Measurements from ENCODE around the gene EFCAB8.

EFCAB8 gene

DNA sequence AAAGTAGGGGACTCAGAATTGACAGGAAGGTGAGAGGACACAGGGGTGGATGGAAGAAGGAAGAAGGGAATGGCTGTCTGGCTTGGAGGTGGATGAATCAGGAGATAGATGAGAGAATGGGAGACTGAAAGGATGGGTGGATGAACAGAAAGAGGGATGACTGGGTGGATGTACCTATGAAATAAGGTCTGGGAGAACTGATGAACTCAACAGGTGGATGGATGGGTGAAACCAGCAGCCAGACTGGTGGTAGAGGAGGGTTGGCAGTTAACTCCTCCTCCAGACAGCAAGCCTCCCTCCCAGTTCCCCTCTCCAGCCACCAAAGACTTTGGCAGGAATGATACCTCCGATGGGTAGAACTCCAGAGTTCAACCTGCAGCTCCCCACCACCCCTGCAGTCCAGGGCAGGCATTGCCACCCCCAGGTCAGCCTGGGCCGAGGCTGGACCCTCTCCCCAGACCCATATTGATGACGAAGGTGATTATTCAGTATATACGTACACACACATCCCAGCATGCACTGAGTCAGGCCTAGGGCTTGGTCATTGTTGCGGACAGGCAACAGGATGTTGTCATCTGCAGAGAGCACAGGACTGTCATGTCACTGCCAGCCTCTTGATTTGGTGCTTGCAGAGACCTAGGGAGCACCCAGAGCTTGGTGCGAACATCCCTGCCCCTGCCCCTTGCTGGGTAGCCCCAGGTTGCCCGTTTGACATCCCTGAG lies 143.5 kb downstream of the EFCAB8 start:
- TF ChIP-seq, protein P1, sequence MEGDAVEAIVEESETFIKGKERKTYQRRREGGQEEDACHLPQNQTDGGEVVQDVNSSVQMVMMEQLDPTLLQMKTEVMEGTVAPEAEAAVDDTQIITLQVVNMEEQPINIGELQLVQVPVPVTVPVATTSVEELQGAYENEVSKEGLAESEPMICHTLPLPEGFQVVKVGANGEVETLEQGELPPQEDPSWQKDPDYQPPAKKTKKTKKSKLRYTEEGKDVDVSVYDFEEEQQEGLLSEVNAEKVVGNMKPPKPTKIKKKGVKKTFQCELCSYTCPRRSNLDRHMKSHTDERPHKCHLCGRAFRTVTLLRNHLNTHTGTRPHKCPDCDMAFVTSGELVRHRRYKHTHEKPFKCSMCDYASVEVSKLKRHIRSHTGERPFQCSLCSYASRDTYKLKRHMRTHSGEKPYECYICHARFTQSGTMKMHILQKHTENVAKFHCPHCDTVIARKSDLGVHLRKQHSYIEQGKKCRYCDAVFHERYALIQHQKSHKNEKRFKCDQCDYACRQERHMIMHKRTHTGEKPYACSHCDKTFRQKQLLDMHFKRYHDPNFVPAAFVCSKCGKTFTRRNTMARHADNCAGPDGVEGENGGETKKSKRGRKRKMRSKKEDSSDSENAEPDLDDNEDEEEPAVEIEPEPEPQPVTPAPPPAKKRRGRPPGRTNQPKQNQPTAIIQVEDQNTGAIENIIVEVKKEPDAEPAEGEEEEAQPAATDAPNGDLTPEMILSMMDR (IDR thresholded peaks at IDR 0.05; ENCODE audit: control insufficient read depth, extremely low read depth, insufficient read depth): no peak
- H3K4me3 ChIP-seq (ENCODE audit: low read depth, low read length): no peak overlapping the region
- no peak for DNase-seq (ENCODE audit: low read depth)

GRCh38 chr20:33004141-33004751 lies 145.5 kb downstream of the EFCAB8 start, which contains the start of gene SUN5:
Gene SUN5, minus strand, starts transcription at chr20:33004433. Its CDS starts 93 bp downstream, at chr20:33004340.
- TF ChIP-seq, protein P1 (IDR thresholded peaks at IDR 0.05; ENCODE audit: control insufficient read depth, extremely low read depth, insufficient read depth): no peak
- no peak within 1 kb of the TSS for H3K4me3 ChIP-seq (ENCODE audit: low read depth, low read length)
- no peak for DNase-seq (ENCODE audit: low read depth)

- H3K4me3 ChIP-seq (ENCODE audit: low read depth, low read length): no peak overlapping the region
- no peak for DNase-seq (ENCODE audit: low read depth)
- TF ChIP-seq, protein P1 (IDR thresholded peaks at IDR 0.05; ENCODE audit: control insufficient read depth, extremely low read depth, insufficient read depth): peak; percentile 29; the same call in 1 of the 2 replicates
Measured at GRCh38 chr20:33005132-33005566, 146.4 kb downstream of the EFCAB8 start.

- no peak overlapping the region for H3K4me3 ChIP-seq (ENCODE audit: low read depth, low read length)
- DNase-seq (ENCODE audit: low read depth): no peak
- TF ChIP-seq, protein P1 (IDR thresholded peaks at IDR 0.05; ENCODE audit: control insufficient read depth, extremely low read depth, insufficient read depth): no peak
Measured at GRCh38 chr20:33005908-33006775, 147.4 kb downstream of the EFCAB8 start.

DNA sequence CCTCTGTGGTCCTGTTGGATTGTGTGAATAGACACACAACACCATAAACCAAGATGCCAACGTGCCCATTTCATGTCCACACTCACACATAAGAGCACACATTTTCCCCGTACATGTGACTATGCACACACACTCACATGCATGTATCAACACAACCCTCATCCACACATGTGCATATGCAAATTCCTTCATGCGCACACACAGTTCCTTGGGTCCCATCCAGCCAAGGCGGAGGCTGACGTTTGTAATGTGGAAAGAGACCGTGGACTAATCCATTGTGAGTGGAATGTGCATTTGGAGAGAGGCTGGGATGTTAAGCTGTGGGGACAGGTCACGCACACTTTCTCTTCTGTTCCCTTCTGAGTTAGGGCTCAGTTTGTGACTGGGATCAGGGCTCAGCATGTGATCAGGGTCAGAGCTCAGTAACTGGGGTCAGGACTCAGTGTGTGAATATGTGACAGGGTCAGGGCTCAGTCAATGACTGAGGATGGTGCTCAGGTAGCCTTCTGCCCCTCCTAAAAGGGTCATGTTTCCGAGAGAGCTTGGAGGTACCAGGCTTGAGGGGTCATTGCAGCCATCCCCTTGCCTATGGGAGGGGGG lies 148.2 kb downstream of the EFCAB8 start:
- H3K4me3 ChIP-seq (ENCODE audit: low read depth, low read length): no peak overlapping the region
- TF ChIP-seq, protein P1 (IDR thresholded peaks at IDR 0.05; ENCODE audit: control insufficient read depth, extremely low read depth, insufficient read depth): no peak
- no peak for DNase-seq (ENCODE audit: low read depth)

Data from LNCaP clone FGC (cell line).